Measurements from ENCODE around the gene TRAPPC1.
A peak's percentile ranks its signal among the peaks of the same experiment; 100 is the strongest.

Gene TRAPPC1

DNA sequence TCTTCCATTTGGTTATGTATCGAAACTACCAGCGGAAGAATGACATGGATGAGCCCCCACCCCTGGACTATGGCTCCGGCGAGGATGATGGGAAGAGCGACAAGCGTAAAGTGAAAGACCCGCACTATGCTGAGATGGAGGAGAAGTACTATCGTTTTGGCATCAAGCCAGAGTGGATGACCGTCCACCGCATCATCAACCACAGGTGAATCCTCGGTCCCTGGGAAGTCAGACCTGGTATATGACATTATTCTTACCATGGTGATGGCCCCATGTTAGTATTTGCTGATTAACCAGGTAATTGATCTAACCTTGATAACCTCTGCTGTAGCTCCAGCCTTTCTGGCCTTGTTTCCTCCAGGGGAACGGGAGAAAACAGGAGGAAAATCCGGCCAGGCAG, 34.7 kb downstream of the TRAPPC1 start:
- no peak for DNase-seq

DNA sequence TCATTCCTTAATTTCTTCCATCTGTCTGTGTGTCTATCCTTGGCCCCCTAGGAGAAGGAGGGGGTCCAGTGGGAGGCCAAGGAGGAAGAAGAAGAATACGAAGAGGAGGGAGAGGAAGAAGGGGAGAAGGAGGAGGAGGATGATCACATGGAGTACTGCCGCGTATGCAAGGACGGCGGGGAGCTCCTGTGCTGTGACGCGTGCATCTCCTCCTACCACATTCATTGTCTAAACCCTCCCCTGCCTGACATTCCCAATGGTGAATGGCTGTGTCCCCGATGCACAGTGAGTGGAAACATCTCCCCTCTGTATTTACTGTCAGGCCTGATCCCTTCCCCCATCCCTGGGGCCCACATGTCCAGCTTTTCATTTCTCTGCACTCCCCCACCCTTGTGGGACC, 36.9 kb downstream of the TRAPPC1 start:
- DNase-seq: no peak

DNA sequence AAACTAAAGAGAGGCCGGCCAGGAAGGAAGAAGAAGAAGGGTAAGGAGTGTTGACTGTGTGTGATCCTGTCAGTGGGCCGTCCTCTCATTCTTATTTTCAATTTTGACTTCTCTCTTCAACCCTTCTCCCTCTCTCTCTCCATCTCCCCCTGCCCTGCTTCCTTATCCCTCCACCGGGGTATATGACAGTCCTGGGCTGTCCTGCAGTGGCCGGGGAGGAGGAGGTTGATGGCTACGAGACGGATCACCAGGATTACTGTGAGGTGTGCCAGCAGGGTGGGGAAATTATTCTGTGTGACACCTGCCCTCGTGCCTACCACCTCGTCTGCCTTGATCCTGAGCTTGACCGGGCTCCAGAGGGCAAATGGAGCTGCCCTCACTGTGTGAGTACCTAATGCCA, 37.5 kb downstream of the TRAPPC1 start:
- no peak for DNase-seq

DNA sequence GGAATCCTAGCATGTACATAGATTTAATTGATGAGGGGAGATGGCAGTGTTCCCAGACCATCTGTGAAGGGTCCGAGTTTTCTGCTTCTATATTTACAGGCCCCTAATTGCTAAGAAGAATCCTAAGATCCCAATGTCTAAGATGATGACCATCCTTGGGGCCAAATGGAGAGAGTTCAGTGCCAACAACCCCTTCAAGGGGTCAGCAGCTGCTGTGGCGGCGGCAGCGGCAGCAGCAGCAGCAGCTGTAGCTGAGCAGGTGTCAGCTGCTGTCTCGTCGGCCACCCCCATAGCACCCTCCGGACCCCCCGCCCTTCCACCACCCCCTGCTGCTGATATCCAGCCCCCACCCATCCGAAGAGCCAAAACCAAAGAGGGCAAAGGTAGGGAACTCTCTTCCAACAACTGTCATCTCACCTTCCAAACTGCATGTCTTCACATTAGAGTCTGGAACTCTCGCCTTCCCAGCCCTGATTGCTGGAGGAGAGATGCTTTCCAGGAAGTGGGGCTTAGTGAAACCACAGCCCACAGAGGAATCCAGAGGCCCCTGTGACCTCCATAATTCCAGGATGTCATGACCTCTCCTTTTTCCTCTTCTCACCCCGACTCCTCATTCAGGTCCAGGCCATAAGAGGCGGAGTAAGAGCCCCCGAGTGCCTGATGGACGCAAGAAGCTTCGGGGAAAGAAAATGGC, 38.4 kb downstream of the TRAPPC1 start:
- DNase-seq: no peak

DNA sequence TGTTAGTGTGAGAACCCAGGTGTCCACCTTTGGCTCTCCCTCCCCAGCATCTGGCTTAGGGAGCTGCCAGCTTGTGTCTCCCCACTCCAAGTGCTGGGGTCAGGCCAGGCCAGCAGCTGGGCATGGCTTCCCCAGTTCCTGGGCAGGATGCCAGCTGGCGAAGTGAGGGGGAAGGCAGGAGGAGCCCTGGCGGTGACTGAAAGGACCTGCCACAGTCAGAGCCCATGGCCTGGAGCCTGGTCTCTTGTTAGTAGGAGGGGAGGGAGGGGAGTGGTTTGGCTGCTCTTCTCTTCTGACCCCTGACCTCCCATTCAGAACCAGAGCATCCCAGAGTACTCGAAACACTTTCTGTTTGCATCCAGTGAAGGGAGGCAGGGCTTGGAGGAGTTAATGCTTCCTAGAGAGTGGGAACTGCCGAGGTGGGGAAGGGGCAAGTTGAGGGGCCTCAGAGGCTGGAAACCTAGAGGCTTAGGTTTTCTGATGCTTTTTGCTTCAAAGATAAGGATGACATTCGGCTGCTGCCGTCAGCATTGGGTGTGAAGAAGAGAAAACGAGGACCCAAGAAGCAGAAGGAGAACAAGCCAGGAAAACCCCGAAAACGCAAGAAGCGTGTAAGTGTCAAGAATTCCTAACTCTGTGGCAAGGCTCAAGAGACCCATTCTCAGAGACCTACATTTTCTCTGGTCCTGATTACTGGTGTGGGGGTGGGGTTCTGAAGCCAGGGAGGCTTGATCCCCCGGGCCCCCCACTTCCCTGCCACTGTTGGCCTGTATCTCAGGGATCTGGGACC, 42.4 kb downstream of the TRAPPC1 start:
- DNase-seq: peak; percentile 88

DNA sequence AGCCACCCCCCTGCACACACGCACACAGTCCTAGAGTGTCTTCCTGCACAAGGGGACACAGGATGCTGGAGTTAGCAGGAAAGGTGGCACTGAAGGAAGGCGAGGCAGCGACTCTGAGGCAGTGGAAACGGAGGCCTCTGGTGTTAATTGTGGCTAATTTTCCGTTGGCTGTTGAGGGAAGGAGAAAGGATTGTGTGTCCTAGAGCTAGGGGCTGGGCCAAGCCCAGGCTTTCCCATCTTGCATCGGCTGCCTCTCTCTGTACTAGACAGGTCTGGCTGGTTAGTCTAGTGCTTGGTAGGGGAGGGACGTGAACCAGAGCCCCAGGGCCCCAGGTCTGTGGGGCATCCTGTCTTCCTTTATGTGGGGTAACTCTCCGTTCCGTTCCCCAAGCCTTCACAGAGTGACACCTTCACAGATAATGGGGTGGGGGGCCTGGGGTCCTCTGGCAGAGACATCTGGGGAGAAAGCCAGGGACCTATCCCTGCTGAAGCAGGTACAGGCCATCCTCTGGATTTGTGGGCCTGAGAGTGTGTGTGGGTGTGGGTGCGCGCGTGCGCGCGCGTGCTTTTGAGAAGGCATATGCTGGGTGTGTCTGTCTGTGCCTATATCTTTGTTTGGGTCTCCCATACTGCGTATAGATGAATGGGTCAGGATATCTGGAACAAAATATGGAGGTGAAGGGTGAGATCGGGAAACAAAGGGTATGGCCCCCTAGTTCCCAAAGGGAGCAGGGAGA, 43.4 kb downstream of the TRAPPC1 start, which contains the start of gene CHD3:
Gene CHD3, plus strand, starts transcription at position 606 of the 737 bp plus-strand sequence. CDS start 212 bp downstream, outside the sequence.
- peak; percentile 64 for DNase-seq

DNA sequence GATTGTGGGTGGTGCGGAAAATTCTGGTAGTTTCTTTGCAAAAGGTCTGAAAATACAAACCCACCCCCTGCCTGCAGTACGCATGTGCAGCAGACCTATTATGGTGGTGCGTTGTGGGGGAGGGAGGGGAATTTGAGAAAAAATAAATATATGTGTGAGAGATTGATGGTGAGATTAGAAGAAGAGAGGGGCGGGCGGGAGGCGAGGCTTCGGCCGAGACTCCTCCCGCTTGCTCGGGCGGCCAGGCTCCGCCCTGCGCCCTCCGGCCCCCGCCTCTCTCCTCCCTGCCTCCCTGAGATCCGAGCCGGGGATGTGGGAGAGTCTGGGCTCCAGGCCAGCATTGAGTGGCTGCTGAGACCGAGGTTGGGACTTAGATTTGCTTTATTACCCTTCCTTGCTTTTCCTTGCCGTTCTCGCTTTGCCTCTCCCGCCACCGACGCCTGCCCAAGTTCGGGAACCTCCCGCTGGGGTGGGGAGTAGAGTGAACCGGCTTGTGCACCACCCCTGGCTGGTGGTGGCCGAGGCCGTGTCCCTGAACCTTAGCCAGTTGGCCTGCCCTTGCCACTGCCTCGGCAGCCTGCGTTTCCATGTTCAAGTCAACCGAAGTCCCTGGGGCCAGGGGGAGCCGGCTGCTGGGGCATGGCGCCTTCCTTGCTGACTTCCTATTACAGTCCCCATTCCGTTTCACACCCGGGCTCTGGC, 44.1 kb downstream of the TRAPPC1 start:
- peak; percentile 97 for DNase-seq

DNA sequence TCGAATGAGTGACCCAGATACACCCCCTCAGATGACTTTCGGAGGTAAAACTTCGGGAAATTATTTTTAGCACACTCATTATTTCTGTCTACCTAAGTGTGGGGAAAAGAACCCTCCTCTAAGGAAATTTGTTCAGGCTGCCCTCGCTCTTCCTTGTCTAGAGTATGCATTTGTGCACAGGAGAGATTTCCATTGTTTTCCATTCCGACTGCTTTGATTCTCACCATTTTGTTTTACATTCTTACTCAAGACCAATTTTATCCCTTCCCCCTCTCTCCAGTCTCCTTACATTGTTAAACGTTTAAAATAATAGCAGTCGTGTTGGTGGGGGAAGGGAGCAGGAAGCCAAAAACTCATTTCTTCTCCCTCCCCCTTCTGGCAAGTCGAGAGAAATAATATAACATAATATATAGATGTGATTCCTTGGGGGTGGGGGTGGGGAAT, 44.7 kb downstream of the TRAPPC1 start:
- DNase-seq: no peak

DNA sequence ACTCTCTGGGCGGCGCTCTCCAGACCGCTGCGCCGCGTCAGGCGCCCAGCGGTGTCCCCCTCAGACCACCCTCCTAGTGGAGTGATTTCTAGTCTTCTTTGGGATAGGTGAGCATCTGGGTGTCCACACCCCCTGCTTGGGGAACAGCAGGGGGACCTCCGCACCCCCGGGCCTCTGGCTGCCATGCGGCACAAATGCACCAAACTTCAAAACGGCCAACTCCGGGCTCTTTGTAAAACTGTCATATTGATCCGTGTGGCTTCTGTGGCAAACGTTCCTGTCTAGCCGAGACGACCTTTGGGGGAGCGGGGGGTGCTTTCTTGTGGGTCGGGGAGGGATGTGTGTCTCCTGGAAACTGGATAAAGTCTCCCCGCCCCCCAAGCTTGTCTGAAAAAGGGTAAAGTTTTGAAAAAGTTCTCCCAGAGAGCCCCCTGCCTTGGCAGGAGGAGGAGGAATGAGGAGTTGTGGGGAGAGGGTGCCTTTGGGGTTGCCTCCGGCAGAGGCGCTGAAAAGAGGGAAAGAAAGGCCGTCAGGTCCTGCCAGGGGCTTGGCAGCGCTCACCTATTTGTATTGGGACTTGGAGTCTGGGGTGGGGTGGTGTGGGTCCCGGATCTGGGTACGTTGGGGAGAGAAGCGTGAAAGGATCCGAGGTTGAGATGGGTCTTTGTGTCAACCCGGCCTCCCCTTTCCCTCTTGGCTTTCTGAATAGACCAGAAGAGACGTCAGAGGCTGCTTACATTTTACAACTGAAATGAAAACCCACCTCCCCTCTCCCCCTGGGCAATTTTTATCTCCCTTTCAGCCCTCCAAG, 45.3 kb downstream of the TRAPPC1 start:
- peak; percentile 82 for DNase-seq

DNA sequence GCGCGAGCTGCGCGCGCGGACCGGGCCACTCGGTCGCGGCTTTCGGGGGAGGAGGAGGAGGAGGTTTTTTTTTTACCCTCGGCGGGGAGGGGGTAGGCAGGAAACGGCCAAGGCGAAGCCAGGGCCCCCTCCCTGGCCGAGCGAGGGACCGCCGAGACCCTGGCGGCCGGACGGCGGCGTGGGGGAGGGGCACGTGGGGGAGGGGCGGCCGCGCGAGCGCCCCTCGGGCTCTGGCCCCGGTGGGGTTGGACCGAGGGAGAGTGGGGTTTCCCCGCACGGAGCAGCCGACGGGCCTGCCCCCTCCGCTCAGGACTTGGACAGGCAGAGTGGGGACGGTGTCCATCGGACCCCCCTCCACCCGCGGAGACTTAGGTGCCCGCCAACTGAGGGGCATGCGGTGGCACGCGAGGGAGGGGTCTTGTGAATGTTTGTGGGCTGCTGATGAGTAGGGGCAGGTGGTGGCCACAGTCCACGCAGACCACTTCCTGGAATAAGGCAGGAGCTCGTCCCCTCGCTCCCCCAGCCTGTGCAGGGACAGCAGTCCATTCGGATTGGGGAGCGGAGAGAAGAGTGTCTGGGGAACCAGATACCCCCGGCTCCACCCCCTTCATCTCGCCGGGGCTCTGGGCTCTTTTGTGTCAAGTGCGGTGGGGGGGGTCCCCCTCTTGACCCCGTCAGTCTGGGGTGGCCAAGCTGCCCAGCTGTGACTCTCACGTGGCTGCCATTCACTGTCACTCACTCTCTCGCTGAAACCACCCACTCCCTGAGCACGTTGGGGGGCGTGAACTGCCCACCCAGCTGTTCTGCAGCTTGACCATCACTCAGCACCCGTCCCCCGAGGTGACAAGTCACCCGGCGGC, 46.1 kb downstream of the TRAPPC1 start:
- DNase-seq: peak; percentile 90

DNA sequence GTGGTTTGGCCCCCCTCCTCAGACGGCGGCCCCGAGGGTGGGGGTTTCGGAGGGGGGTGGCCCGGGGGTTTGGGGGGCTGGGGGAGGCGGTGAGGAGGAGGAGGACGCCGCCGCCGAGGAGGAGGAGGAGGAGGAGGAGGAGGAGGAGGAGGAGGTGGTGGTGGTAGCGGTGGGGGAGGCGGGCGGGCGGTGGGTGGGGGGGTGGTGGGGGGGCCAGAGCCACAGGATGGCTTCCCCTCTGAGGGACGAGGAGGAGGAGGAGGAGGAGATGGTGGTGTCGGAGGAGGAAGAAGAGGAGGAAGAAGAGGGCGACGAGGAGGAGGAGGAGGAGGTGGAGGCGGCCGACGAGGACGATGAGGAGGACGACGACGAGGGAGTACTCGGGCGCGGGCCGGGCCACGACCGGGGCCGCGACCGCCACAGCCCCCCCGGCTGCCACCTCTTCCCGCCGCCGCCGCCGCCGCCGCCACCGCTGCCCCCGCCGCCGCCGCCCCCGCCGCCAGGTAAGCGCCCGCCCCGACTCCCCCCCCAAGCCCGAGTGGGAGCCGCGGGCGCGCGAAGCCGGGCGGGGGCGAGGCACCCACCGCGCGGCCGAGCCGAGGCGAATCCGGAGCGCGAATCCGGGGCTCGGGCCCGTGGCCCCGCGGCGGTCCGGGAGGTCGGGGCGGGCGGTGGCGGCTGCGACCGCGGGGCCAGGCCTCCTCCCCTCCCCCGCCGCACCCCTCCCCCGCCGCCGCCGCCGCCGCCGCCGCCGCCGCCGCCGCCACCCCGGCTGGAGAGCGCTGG, 47.0 kb downstream of the TRAPPC1 start:
- peak; percentile 44 for DNase-seq

DNA sequence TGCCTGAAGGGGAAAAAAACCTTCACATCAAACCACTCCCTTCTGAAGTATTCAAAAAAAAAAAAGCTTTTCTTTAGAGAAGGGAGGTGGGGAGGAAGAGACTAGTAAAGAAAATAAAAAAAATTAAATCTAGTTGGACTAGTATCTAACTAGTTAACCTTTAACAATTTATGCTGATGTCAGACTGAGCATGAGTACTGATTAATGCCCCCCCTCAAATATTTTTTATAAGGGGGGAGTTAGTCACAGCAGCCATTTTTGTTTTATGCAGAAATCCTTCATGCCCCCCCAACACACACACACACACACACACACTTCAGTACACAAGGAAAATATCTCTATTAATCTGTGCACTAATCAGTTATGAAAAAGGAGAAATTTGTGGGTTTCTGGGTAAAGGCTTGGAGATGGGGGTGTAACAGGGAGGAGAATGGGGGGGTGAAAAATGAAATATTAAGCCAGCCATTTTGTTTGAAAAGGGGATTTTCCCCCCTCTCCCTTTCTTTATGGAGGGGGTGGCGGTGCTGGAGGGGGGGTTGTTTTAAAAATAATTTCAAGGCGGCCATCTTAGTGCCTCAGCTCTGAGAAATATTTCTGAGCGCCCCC, 47.9 kb downstream of the TRAPPC1 start:
- peak; percentile 80 for DNase-seq

DNA sequence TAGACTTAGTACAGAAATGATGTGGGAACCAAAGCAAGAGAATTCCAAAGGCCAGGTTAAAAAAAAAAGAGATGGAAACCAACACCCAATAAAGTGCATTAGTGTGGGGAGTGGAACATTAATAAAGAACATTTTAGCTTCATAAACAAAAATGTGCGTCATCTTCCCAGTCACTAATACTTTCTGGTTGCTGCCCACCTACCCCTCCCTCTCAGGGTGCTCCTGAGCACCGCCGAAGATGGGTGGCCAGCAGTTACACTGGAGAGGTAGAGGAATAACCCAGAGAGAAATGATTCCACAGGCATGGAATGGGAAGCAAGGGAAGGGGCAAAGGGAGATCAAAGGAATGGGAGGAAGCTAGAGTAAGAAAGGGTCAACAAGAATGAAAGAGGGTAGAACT, 49.1 kb downstream of the TRAPPC1 start:
- DNase-seq: peak; percentile 15

DNA sequence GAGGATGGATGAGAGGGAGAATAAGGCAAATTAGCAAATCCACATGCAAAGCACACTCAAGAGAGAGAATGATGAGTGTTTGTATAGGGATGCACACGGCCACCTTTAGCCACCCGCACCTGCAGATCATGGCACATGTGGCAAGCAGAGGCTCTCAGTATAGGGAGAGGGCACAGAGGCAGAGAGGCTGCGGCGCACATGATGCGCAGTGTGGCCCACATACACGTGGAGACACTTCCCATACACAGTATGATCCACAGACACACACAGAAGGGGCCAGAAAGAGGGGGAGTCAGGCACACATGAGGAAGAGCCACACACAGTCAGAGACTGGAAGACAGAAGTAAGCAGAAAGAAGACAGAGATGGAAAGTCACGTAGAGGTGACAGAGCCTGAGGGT, 49.7 kb downstream of the TRAPPC1 start:
- no peak for DNase-seq

DNA sequence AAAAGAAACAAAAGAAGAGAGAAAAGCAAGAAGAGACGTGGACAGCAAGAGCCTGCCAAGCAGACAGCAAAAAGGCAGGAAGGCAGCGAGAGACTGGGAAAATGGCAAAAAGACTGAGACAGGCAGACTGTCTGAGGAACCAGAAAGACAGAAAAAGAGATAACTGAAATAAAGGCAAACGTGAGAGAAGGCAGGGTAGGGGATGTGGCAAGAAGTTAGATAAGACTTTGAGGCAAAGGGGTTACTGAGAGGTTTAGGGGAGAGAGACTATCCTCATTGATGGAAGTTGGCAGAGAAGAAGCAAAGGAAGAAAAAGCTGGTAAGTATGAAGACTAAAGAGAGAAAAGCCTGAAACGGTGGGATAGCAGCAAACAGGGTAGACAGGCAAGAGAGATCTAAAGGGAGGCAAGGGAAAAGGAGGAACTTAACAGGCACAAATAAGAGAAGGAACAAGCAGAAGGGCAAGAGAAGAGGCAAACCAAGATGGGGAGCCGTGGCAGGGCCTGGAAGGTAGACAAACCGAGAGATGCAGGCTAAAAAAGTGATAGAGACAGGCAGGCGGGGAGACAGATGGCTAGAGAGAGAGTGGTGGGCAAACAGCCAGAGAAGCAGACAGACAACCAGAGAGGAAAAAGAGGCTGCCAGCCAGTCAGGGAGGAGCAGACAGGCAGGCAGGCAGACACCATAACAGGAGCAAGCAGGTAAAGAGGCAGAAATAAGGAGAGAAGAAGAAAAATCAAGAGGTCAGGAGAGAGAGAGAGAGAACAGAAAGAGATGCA, 50.3 kb downstream of the TRAPPC1 start:
- DNase-seq: no peak
